GM12872 (cell line): ENCODE measurements around the gene MORC4.

ENCODE experiments used
- TF ChIP-seq, protein P1 (sequence below): IDR thresholded peaks from 3 replicates; pipeline ENCODE4 v1.5.1; 2011; ENCODE audit warnings: low read depth, mild to moderate bottlenecking, low read length, moderate library complexity; ENCODE audit not compliant: insufficient read depth

MORC4 gene

DNA sequence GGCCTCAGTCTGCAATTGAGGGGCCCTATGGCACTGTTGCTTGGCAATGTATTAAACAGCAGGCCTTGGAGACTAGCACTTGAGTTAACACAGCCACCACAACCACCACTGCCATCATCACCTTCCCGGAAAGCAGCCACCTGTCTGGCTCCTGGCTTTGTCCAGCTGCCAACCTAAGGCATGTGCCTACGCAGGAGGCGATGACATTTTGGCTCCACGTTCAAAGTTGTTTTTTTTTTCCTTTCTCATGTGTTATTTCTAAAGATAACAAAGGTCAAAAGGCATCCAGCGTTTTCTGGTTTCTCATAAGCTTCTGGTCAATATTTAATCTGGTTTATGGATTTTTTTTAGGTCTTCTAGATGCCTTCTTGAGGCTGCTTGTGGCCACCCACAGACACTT is 72.3 kb downstream of the MORC4 start:
- TF ChIP-seq, protein P1, sequence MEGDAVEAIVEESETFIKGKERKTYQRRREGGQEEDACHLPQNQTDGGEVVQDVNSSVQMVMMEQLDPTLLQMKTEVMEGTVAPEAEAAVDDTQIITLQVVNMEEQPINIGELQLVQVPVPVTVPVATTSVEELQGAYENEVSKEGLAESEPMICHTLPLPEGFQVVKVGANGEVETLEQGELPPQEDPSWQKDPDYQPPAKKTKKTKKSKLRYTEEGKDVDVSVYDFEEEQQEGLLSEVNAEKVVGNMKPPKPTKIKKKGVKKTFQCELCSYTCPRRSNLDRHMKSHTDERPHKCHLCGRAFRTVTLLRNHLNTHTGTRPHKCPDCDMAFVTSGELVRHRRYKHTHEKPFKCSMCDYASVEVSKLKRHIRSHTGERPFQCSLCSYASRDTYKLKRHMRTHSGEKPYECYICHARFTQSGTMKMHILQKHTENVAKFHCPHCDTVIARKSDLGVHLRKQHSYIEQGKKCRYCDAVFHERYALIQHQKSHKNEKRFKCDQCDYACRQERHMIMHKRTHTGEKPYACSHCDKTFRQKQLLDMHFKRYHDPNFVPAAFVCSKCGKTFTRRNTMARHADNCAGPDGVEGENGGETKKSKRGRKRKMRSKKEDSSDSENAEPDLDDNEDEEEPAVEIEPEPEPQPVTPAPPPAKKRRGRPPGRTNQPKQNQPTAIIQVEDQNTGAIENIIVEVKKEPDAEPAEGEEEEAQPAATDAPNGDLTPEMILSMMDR: no peak

DNA sequence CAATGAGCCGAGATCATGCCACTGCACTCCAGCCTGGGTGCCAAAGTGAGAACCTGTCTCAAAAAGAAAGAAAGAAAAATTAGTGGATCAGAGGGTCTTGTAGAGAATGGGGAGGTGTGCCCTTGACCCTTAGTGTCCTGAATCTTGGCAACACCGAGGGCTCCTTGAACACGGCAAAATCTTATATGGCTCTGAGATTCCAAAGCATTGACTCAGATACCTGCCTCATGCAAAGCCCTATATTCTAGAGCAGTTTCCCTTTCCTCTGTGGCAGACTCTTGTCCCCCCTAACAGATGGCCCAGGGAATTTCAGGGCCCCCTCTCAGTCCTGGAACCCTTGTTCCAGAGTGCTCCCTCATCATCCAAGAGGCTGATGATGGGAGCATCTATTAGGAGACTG is 73.0 kb downstream of the MORC4 start:
- TF ChIP-seq, protein P1: no peak

DNA sequence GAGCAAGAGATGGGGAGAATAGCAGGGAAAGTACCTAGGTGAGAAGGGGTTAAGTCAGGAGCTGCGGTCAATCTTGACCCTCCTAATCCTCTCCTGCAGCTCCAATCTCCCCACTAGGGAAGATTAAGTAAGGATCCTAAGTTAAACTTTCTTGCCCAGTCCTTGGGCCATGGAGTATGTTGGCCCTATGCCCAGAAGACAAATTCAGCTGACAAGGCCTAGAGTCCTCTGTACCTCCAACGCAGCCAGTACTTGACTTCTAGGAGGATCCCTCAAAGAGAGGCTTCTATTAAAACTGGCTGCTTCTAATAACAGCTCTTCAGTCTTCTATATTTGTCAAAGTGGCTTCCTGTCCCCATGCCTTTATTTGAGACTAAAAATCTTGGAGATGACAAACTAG is 78.4 kb downstream of the MORC4 start:
- TF ChIP-seq, protein P1: no peak

DNA sequence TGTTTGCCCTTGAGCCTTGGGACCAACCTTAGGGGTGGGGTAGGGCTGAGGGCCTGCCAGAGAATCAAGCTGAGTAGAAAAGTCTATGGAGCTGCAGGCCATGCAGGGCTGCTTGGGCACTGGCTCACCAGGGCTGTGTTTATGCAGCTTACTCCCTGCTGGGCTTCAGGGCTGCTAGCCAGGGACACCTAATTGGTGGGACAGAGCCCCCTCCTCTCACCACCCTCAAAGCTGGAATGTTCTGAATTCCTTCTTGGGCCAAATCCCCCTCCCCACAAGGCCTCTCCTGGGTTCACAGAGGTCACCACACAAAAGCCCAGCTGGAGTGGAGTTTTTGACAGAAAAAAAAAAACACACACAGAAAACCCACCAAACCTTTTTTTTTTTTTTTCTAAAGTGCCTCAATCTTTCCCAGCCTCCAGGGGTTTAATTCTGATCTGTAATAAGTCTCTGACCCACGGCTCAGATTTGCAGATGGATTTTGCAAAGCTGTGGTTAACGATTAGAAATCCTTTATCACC is 80.0 kb downstream of the MORC4 start, which contains the start of gene CLDN2:
CLDN2 (plus strand) TSS at position 471 of the 521 bp plus-strand sequence. CDS start 7,827 bp downstream, outside the sequence.
- TF ChIP-seq, protein P1: no peak

DNA sequence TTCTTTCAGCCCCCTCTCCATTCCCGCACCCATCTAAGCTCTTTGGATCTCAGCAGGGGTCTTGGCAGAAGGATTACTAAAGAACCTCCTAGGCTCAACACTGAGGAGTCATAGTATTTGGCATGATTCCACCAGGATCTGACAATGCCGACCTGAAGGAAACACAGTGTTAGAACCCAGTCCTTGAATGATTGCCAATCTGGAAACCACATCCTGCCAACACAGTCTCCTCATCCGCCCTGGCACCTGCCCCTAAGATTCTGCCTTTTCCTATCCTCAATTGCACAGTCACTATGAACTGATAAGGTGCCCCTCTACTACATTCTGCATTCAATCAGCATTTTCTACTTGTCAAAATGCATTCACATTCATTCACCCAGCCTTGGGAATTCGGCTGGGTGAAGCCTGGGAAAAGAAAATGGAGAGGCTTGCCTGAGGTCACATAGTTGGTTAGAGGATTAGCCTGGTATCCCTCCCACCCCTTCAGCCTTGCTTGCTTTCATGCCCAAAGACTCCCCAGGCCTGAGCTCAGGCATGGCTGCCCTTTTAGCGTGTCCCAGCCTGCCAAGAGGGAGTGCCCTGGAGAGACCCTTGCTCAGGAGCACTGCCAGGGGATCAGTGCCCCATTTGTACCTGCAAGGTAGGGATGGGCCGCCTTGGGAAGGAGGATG is 82.0 kb downstream of the MORC4 start:
- TF ChIP-seq, protein P1: no peak

DNA sequence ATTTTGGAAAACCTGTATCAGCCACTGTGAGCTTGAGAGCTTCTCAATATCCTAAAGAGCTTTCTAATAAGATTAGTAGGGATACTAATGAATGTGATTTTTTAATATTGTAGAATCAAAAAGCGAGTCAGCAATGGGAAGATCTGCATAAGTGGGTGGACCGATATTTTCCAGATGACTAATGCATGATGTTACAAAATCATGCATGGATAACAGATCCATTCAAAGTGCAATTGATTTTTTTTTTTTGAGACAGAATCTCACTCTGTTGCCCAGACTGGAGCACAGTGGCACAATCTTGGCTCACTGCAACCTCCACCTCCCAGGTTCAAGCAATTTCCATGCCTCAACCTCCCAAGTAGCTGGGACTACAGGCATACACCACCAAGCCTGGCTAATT is 87.1 kb downstream of the MORC4 start:
- TF ChIP-seq, protein P1: no peak

DNA sequence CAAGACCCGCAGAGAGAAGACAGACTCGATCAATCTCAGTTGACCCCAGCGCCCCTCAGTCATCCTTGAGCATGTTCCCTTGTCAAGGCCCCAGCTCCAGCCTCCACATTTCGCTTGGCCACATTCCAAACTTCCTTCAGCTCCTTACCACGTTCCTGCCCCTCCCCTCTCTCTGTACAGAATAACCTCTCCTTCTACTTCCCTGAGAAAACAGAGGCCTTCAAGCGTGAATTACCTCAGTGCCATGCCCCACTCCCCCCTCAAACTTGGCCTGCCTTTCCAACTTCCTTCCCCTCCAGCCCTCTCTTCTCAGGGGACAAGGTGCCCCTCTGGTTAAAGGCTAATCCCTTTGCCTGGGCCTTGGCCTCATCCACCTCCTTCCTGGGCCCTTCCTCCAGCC is 93.7 kb downstream of the MORC4 start:
- TF ChIP-seq, protein P1: no peak
